NOMO-1 treated with dmso at 0.1 percent for 144 hours (cell line): ENCODE measurements around the gene CCDC59.
A peak's percentile ranks its signal among the peaks of the same experiment; 100 is the strongest.
"Not testable (repeated sequence)": the region's sequence is repeated elsewhere in the genome, so short reads cannot be mapped to it uniquely, and the experiment has no call there.

Experiments used
- DNase-seq: peaks from one replicate; lab custom pipeline; 2025; ENCODE audit not compliant: unreplicated experiment; lab: John Stamatoyannopoulos, UW

Gene CCDC59, protein sequence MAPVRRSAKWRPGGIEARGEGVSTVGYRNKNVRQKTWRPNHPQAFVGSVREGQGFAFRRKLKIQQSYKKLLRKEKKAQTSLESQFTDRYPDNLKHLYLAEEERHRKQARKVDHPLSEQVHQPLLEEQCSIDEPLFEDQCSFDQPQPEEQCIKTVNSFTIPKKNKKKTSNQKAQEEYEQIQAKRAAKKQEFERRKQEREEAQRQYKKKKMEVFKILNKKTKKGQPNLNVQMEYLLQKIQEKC

DNA sequence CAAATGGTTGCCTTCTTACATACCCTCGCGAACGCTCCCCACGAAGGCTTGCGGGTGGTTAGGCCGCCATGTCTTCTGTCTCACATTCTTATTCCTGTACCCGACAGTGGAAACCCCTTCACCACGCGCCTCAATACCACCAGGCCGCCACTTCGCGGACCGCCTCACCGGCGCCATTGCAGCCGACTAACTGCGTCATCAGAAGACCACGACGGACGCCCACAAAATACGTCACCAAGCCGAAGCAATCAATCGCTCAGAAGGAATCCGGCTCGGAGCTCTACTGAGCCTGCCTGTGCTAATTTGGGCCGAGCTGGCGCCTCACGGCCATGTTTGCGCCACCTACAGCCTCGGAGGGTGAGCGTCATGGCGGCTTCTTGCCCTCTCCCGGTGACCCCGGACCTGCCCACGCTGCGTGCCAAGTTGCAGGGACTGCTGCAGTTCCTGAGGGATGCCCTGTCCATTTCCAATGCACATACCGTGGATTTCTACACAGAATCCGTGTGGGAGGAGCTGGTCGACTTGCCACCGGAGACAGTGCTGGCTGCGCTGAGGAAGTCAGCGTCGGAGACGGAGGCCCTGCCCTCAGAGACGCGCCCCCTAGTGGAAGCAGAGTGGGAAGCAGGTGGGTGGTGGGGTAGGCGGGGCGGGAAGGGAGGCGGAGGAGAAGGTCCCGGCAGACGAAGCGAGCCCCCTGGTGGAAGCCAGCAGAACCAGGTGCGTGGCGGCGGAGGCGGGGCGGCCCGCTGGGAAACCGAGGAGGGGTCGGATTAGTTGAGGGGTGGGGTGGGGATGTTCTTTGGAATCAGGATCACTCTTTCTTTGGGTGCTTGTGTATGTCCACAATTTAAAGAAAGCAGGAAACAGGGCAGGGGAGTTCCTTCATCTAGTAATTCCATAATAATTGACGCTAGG lies at the start of gene CCDC59, which contains the start of gene METTL25:
TSS of gene CCDC59 (minus strand) at position 188 of the 915 bp plus-strand sequence. CDS start at position 177, 11 bp downstream.
TSS of gene METTL25 (plus strand) at position 330 of the 915 bp plus-strand sequence. CDS start at position 367, 37 bp downstream.
- DNase-seq: peak; percentile 93

DNA sequence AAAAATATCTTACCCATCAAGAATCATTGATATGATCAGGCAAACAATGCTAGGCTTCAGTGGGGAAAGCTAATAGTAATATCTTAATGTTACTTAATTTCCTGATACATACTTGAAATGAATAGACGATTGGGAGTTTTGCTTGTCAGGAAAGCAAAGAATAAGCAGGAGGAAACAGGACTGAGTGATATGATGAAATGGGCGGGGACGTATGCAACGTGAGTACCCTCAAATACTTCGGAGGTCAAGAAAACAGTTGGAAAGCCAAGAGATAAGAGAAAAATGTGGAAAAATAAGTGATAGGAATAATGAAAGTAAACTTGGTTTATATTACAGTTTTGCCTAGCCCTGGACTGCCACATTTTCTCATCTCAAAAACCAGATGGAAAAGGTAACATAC lies 49.3 kb upstream of the CCDC59 start:
- DNase-seq: no peak

DNA sequence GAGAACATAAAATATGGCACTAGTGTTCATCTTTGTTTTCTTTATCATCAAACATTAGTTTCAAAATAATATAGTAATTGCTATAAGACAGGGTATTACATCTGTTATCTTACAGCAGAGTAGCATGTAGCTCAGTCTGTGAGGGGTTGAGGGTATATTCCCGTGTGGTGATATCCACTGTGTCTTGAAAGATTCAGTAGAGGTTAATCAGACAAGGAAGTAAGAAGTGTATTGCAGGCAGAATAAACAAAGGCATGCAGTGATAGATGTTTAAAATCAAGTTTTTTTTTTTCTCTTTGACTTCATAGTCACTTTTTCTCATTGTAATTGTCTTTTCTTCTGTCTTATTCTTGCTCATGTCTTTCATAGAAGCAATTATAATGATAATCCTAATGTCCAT lies 48.5 kb upstream of the CCDC59 start:
- no peak for DNase-seq

DNA sequence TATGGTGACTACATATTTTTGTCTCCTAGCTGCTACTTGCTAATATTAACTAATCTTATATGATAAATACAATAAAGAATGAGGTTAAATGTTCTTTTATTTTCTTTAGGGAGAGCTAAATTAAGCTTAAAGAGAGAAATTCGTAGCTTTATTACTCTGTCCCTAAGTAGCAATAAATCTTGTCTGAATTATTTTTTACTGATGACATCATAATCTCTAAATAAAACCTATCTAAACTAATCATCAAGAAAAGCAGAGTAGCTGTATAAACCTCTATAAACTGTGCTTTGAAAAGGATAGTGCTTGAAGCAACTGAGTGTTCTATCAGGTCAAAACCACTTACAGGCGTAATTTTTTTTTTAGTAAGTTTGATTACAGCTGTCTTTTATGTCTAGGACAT lies 42.6 kb upstream of the CCDC59 start:
- DNase-seq: no peak

DNA sequence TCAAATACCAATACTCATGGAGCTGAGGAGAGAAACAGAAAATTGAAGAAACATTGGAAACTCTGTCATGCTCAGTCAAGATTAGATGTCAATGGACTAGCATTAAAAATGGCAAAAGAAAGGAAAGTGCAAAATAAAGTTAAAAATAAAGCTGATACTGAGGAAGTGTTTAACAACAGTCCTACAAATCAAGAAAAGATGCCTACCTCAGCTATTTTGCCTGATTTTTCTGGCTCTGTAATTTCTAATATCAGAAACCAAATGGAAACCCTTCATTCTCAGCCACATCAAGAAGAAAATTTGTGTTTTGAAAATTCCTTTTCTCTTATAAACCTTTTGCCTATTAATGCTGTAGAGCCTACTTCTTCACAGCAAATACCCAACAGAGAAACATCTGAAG lies 40.7 kb upstream of the CCDC59 start:
- DNase-seq: no peak

DNA sequence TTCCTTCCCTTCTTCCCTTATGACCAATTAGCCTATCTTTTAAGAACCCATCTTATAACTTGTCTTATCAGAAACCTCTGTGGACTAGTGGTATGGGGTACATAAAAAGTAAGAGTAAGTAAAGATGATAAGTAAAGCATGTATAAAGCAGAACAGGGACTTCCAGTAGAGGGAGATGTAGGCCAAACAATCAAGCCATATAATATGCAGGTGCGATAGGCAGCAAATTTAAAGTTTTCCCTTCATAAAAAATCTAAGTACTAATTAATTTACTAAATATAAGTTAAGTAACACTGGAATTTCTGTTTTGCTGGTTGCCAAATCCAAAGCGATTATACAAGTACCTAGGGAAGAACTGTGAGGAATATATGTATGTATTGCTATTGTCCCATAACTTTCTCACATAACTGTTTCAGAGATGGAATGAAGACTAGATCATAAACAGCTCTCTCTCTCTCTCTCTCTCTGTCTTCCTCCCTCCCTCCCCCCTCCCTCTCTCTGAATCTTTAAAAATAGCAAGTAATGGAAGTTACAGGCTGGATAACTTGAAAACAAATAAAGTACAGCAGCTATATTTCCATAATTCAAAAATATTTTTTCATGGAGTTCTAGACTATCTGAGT lies 25.9 kb upstream of the CCDC59 start:
- DNase-seq: no peak

DNA sequence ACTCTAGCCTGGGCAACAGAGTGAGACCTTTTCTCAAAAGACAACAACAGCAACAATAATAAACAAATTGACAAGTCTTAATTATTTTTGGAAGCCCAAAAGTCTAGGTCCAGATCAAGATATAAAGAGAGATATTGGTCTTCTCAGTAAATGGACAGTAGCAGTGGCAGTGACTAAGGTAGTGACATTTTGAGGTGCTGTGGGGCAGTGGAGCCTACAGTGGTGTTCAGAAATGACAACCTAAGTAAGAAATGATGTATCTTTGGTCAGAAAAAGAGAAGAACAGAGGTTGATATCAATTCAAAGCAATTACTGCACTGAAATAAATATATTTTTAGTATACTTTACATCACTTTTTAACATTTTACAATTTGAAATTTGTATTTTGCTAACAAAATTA lies 20.8 kb upstream of the CCDC59 start:
- DNase-seq: no peak

DNA sequence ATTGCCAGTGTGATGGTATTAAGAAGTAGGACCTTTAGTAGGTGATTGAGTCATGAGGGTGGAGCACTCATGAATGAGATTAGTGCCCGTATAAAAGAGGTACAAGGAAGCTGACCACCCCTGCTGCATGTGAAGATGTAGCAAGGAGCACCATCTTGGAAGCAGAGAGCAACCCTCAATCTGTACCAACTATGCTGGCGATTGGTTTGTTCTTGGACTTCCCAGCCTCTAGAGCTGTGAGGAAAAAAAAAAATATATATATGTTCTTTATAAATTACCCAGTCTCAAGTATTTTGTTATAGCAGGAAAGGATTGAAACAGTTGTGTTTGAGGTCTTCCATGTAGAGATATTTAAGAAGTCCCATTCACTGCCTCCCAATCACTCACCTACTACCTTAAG lies 17.0 kb upstream of the CCDC59 start:
- DNase-seq: no peak

DNA sequence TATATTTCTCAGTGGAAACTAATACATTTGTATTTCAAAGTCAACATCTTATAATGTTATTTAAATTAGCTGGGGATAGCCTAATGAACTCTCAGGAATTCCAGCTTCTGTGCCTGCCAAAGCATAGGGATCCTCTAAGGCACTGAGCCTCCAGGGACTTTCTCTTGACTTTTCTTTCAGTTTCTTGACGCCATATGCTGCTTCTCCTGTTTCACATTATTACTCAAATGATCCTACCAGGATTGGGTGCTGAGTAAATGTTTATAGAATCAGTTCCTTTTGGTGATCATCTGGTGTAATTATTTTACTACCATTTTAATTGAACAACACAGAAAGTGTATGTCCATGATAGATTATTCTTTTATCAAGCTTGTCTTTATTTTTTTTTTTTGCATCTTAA lies 8.0 kb upstream of the CCDC59 start:
- no peak for DNase-seq

DNA sequence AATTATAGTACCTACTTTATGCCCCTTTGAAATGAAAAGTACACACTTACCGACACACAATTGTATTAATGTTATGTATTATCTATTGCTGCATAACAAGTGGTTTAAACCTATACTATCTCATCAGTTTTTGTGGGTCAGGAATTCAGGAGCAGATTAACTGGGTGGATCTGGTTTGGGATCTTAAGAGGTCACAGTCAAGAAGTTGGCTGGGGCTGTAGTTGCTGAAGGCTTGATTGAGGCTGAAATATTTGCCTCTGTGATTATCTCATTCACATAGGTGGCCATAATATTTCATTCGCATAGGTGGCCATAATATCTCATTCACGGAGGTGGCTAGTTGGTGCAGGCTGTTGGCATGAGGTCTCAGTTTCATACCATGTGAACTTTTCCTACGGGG lies 5.8 kb upstream of the CCDC59 start:
- no peak for DNase-seq

DNA sequence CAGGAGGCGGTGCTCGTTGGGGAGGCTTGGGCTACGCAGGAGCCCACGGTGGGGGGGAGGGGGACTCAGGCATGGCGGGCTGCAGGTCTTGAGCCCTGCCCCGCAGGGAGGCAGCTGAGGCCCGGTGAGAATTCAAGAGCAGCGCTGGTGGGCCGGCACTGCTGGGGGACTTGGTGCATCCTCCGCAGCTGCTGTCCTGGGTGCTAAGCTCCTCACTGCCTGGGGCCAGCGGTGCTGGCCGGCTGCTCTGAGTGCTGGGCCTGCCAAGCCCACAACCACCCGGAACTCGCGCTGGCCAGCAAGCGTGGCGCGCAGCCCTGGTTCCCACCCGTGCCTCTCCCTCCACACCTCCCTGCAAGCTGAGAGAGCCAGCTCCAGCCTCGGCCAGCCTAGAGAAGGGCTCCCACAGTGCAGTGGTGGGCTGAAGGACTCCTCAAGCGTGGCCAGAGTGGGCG lies 3.3 kb upstream of the CCDC59 start:
- DNase-seq: no peak

DNA sequence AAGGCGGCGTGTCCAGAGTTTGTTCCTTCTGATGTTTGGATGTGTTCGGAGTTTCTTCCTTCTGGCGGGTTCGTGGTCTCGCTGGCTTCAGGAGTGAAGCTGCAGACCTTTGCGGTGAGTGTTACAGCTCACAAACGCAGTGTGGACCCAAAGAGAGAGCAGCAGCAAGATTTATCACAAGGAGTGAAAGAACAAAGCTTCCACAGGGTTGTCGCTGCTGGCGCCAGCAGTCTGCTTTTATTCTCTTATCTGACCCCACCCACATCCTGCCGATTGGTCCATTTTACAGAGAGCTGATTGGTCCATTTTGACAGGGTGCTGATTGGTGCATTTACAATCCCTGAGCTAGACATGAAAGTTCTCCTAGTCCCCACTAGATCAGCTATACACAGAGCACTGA lies 2.6 kb upstream of the CCDC59 start:
- not testable (repeated sequence) for DNase-seq

DNA sequence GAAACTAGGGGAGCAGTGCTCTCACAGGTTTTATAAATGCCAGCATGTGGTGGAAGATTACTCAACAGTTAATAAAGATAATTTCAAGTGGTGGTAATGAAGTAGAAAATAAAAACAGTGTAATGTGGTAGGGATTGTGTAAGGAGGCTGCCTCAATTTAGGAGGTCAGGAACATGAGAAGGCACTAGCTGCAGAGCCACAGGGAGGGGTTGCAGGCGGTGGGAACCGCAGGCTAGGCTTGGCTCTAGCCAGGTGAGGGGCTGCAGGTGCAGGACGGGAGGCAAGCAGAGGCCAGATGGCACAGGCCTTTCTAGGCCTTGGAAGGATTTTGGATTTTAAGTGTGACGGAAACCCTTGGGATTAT lies 910 bp upstream of the CCDC59 start:
- DNase-seq: no peak

DNA sequence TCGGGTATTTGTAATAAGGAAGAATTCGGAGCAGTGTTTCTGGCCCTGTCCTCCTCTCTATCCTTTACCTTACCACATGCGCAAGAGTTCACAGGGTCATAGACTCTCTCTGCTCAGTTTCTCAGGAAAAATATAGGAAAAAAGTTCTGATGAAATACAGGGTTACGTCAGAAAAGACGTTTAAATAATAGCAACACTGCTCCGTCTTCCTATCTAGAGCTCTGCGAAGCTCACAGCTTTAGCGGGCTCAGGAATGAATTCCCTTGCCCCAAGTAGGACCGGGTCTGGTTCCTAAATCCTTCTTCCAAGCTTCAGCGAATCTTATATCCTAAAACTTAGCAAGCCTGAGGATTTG lies 365 bp downstream of the CCDC59 start:
- no peak for DNase-seq

DNA sequence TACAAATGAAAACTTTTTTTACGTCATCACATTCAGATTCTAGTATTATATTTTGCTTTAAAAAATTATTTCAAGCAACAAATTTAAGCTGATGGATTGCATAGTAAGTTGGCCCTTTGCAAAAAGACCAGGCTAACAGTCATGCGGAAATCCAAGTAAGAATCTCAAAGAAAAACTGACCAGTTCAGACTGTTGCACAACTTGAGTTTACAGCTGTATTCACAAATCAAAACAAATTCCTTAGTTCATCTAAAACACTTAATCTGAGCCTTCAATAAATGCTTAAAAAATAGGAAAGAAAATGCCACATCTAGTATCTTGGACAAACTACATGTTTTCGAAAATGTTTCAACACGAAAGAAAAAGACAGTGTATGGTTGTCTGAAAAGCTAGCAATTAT lies 847 bp downstream of the CCDC59 start:
- no peak for DNase-seq

DNA sequence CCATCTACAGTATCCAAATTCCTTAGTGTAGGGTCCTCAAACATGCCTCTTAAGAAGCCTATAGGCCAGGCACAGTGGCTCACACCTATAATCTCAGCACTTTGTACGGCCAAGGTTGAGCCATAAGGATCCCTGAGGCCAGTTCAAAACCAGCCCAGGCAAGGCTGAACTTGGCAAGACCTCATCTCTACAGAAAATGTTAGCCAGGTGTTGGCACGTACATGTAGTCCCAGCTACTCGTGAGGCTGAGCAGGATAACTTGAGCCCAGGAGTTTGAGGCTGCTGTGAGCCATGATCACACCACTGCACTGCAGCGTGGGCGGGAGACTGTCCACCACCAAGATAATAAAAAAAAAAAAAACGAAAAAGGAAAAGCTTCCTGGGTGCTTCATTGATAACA lies 6.8 kb downstream of the CCDC59 start:
- DNase-seq: no peak

DNA sequence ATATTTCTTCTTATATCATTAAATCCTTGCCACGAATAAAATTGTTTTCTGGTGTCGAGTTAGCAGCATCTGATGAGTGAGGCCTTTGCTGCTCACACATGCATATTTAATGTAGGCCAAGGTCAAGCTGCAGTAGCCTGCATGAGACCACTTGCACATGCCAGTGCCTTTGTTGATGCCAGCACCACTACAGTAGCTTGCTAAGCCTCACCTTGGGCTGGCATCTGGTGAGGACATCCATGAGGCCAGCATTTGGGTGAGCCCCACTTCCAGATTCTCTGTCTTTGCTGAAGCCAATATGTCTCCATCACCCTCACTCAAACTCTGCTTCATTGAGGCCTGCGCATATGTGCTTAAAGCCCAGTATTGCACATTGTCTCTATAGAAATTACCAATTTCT lies 8.0 kb downstream of the CCDC59 start:
- no peak for DNase-seq

DNA sequence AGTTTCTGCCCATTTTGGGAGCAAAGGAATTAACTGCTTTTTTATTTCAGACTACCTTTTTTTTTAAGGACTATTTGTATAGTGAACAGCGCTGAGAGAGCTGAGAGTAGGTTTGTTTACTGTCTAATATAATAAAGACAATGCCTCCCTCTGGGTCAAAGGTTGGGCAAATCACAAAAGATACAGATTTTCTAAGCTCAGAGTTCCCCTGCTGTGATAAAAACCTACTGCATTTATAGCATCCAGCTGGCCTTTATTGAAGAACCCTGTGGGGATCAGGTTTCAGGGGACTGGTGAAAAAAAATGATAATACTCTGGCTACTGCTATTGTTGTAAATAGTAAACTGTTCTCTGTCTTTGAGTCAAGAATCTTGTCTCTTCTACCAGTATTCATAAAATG lies 28.7 kb downstream of the CCDC59 start:
- DNase-seq: no peak

DNA sequence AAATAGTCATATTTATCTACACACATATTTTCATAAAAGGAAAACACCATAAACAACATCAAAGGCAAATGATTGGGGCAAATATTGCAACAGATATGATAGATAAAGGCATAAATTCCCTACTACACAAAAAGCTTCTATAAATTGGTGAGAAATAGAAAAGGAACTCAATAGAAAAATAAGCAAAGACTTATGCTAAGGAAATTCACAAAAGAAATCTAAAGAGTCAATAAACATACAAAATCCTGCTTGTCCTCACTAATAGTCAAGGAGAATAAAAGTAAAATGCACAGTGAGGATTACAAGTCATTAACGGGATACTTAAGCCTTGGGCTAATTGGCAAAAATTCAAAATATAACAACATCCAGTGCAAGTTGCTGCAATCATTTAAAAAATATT lies 30.3 kb downstream of the CCDC59 start:
- DNase-seq: no peak

DNA sequence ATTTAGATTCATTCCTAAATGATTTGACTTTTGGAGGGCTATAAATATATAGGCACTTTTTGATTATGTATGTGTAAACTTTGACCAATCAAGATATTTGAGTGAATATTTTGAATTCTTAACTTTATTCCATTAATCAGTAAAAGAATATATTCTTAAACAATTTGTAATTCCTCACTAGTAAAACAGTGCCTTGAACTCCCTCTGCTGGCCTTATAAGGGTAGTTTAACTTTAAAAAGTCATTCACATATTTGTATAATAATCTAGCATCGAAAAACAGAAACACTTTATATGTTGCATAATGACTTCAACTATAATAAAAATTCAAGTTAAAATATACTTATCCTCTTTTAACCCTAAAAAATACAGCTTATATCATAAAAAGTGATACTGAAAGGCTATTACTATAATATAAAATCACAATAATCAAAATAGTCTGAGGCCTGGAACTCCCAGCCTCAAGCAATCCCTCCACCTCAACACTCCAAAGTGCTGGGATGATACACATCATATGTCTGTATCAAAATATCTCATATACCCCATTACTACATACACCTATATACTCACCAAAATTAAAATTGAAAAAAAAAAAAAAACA lies 31.2 kb downstream of the CCDC59 start:
- DNase-seq: no peak

DNA sequence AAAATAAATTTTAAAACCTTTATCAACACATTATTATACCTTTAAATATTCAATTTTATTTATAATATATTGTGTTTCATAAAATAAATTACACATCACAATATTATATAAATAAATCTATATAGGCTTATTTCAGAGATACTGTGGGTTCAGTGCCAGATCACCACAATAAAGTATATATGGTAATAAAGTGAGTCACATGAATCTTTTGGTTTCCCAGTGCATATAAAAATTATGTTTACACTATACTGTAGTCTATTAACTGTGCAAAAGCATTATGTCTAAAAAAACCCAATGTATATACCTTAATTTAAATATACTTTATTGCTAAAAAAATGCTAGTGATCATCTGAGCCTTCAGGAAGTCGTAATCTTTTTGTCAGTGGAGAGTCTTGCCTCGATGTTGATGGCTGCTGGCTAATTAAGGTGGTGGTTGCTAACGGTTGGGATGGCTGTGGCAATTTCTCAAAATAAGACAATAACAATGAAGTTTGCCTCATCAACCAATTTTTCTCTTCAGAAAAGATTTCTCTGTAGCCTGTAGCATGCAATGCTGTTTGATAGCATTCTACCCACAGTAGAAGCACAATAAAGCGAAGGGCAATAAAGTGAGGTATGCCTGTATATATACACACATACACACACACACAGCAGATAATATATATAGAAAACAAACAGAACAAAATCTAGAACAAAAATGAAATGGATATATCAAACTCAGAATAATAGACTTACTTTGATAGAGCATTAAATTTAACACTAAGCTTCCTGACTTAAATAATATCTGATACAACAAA lies 32.4 kb downstream of the CCDC59 start:
- no peak for DNase-seq
